IMR-90 (cell line): ENCODE measurements around the gene LDHAL6B. TPM values are rescaled to one million over a fixed set of nuclear protein-coding genes. Genes with fewer than 3 reads are reported as not detected.

ENCODE experiments used
- ATAC-seq: fragments of 200-7000 bp; cut with Tn5 transposase; 2 replicates; pipeline ENCODE4 v1.9.1; 2020; ENCODE audit warnings: low read depth, mild to moderate bottlenecking, moderate library complexity
- BruUV-seq: library from RNA; stranded (reverse); fragments of 400-500 nt; replicated peaks from 2 replicates; lab custom pipeline; 2021; lab: Mats Ljungman, UMichigan
- CTCF ChIA-PET: fragments of 300-600 bp; formaldehyde crosslinking; extraction: SDS; loops from one replicate; lab custom pipeline; 2021; ENCODE audit warnings: antibody characterized with exemption; lab: Yijun Ruan, JAX
- POLR2A ChIA-PET: fragments of 300-600 bp; sonication (Branson Sonifier 250); formaldehyde crosslinking; loops from one replicate; lab custom pipeline; 2022; ENCODE audit warnings: antibody characterized with exemption; ENCODE audit not compliant: unreplicated experiment; lab: Charles Lee
- DNase-seq: peaks from one replicate; pipeline ENCODE4 v3.0.0; 2013
- H2AFZ ChIP-seq: replicated peaks from 2 replicates; pipeline ENCODE3; 2013; ENCODE audit warnings: low read length, mild to moderate bottlenecking; ENCODE audit not compliant: poor library complexity
- H2AK5ac ChIP-seq: 2 replicates; pipeline ENCODE4 v1.6.1; 2013; ENCODE audit warnings: low read depth, low read length, inconsistent platforms
- H2AK9ac ChIP-seq: replicated peaks from 2 replicates; pipeline ENCODE3; 2013; ENCODE audit warnings: mild to moderate bottlenecking, low read depth, low read length, moderate library complexity; ENCODE audit not compliant: poor library complexity
- H2BK120ac ChIP-seq: 2 replicates; pipeline ENCODE4 v1.6.1; 2013; ENCODE audit warnings: low read depth, low read length, inconsistent platforms
- H2BK15ac ChIP-seq: 3 replicates; pipeline ENCODE4 v1.6.1; 2013; ENCODE audit warnings: low read depth, low read length, inconsistent platforms
- H2BK20ac ChIP-seq: 2 replicates; pipeline ENCODE4 v1.6.1; 2013; ENCODE audit warnings: low read depth, mild to moderate bottlenecking, inconsistent platforms, low read length, moderate library complexity
- H2BK5ac ChIP-seq: 2 replicates; pipeline ENCODE4 v1.6.1; 2013; ENCODE audit warnings: mild to moderate bottlenecking, low read depth, low read length, inconsistent platforms; ENCODE audit not compliant: poor library complexity, severe bottlenecking
- H3K14ac ChIP-seq: replicated peaks from 2 replicates; pipeline ENCODE4 v1.6.1; 2013; ENCODE audit warnings: low read depth, low read length, inconsistent platforms
- H3K18ac ChIP-seq: 2 replicates; pipeline ENCODE4 v1.6.1; 2013; ENCODE audit warnings: low read depth, low read length, control low read depth
- H3K23ac ChIP-seq: 2 replicates; pipeline ENCODE4 v1.6.1; 2013; ENCODE audit warnings: low read depth, low read length, inconsistent platforms
- H3K27ac ChIP-seq: 2 replicates; pipeline ENCODE4 v1.5.1; 2013; ENCODE audit warnings: mild to moderate bottlenecking, control low read depth, low read length; ENCODE audit not compliant: insufficient read depth
- H3K27me3 ChIP-seq: 2 replicates; pipeline ENCODE4 v1.6.1; 2013; ENCODE audit warnings: low read length; ENCODE audit not compliant: control insufficient read depth, insufficient read depth
- H3K36me3 ChIP-seq: 2 replicates; pipeline ENCODE4 v1.6.1; 2013; ENCODE audit warnings: low read length, mixed read lengths; ENCODE audit not compliant: control insufficient read depth, insufficient read depth
- H3K4ac ChIP-seq: 2 replicates; pipeline ENCODE4 v1.6.1; 2013; ENCODE audit warnings: low read depth, low read length, inconsistent platforms
- H3K4me1 ChIP-seq: 2 replicates; pipeline ENCODE4 v1.6.1; 2013; ENCODE audit warnings: low read length, mixed read lengths; ENCODE audit not compliant: control insufficient read depth, insufficient read depth
- H3K4me2 ChIP-seq: 2 replicates; pipeline ENCODE4 v1.6.1; 2013; ENCODE audit warnings: low read depth, mild to moderate bottlenecking, control low read depth, low read length, moderate library complexity
- H3K4me3 ChIP-seq: 2 replicates; pipeline ENCODE4 v1.5.1; 2013; ENCODE audit warnings: low read depth, mild to moderate bottlenecking, control low read depth, low read length, moderate library complexity; ENCODE audit not compliant: insufficient read depth
- H3K56ac ChIP-seq: 2 replicates; pipeline ENCODE4 v1.6.1; 2013; ENCODE audit warnings: low read length, inconsistent platforms; ENCODE audit not compliant: insufficient read depth; ENCODE audit errors: extremely low read depth
- H3K79me1 ChIP-seq, 2 experiments: 2 replicates each; pipeline ENCODE4 v1.6.1; 2013; ENCODE audit warnings: low read length in 2 of 2, inconsistent platforms in 1 of 2, low read depth in 1 of 2
- H3K9ac ChIP-seq: 2 replicates; pipeline ENCODE4 v1.6.1; 2013; ENCODE audit warnings: low read depth, low read length, control low read depth
- H3K9me1 ChIP-seq: 2 replicates; pipeline ENCODE4 v1.6.1; 2013; ENCODE audit warnings: low read length, inconsistent platforms; ENCODE audit not compliant: insufficient read depth
- H3K9me3 ChIP-seq: 2 replicates; pipeline ENCODE4 v1.6.1; 2013; ENCODE audit warnings: low read length; ENCODE audit not compliant: control insufficient read depth, insufficient read depth
- H4K20me1 ChIP-seq: 2 replicates; pipeline ENCODE4 v1.6.1; 2013; ENCODE audit warnings: low read length, inconsistent platforms; ENCODE audit not compliant: insufficient read depth
- H4K5ac ChIP-seq: 2 replicates; pipeline ENCODE4 v1.6.1; 2013; ENCODE audit warnings: mild to moderate bottlenecking, low read depth, low read length, control low read depth
- H4K8ac ChIP-seq, 2 experiments: 2 replicates each; pipeline ENCODE4 v1.6.1; 2013; ENCODE audit warnings: low read depth in 2 of 2, low read length in 2 of 2, control low read depth in 1 of 2, inconsistent platforms in 1 of 2
- H4K91ac ChIP-seq: 2 replicates; pipeline ENCODE4 v1.6.1; 2013; ENCODE audit warnings: low read depth, low read length, inconsistent platforms; ENCODE audit not compliant: insufficient read depth
- FOS ChIP-seq: fragments of 150-350 bp; IDR thresholded peaks from 2 replicates; pipeline ENCODE4 v1.6.1; 2016; ENCODE audit warnings: low read depth, low read length
- MAZ ChIP-seq: IDR thresholded peaks from 2 replicates; pipeline ENCODE4 v1.6.1; 2012; ENCODE audit warnings: low read depth, mild to moderate bottlenecking, low read length, improper control_type of control experiment, moderate library complexity, borderline replicate concordance
- SMC3 ChIP-seq: fragments of 150-350 bp; IDR thresholded peaks from 2 replicates; pipeline ENCODE4 v1.6.1; 2016; ENCODE audit warnings: low read depth, mild to moderate bottlenecking, antibody characterized with exemption, low read length, moderate library complexity
- WGBS, 2 experiments: methylation state at CpG; one replicate each; pipeline versions ENCODE4 v1.1.5 to v1.1.7; 2013; ENCODE audit warnings: missing lambda C conversion rate in 2 of 2; ENCODE audit not compliant: insufficient read length in 1 of 2; ENCODE audit errors: extremely low coverage in 2 of 2; 5-methylcytosine and 5-hydroxymethylcytosine counted together
- dilution Hi-C: fragments of 300-500 bp; cut with HindIII; formaldehyde crosslinking; loops from one replicate; pipeline ENCODE4 v1.14.3; 2018; ENCODE audit warnings: low sequenced_read_pairs; ENCODE audit not compliant: unreplicated experiment
- in situ Hi-C: fragments of 300-500 bp; cut with MboI; formaldehyde crosslinking; loops from 3 replicates; pipeline ENCODE4 v1.14.3; 2019; ENCODE audit warnings: low sequenced_read_pairs, inconsistent platforms, mixed read lengths
- intact Hi-C: fragments of 100-400 bp; cut with micrococcal nuclease; formaldehyde crosslinking; loops from 2 replicates; pipeline ENCODE4 v1.10.0; 2022
- polyA plus RNA-seq, 3 experiments: library from polyadenylated mRNA; depleted of rRNA; stranded (reverse); fragments of >200 nt; gene quantifications; 2 replicates each; pipeline ENCODE4 v1.2.3, GENCODE V29; 2012; ENCODE audit warnings: low replicate concordance in 1 of 3
- total RNA-seq: library from RNA; depleted of rRNA; stranded (reverse); fragments of >200 nt; gene quantifications from 2 replicates; pipeline ENCODE4 v1.2.3, GENCODE V29; 2012

LDHAL6B gene
- total and polyA plus RNA-seq, 2 of the 4 experiments (the other 2 are of a cell fraction) = not detected

- H3K18ac ChIP-seq = peak overlapping the region; percentile 49; the same call in 1 of the 2 replicates
- no peak overlapping the region for H3K14ac ChIP-seq
- peak overlapping the region in 1 of 2 experiments; percentile 39; a peak in 1 of 4 replicates for H4K8ac ChIP-seq
- H3K27me3 ChIP-seq = no peaks in the 10 kb centered on the region
- peaks cover 18% of the 10 kb centered on the region for H3K36me3 ChIP-seq
- peak overlapping the region; percentile 61 for H2BK5ac ChIP-seq
- H2AK5ac ChIP-seq = no peak overlapping the region; the same call in 1 of the 2 replicates
- peak overlapping the region; percentile 54 for H3K27ac ChIP-seq
- intact Hi-C loops = loop anchor here (5.0 kb wide), 1 partner anchor 136 kb away; no protein-coding TSS in a partner anchor
- POLR2A ChIA-PET = no interaction called here
- H2BK120ac ChIP-seq = peak overlapping the region; percentile 64; the same call in 1 of the 2 replicates
- peaks cover 7 to 31% of the 10 kb centered on the region in 2 experiments; a peak in 3 of 4 replicates for H3K79me1 ChIP-seq
- DNase-seq (peak; percentile 63), ATAC-seq (peak; percentile 67)
- no peak overlapping the region for H3K56ac ChIP-seq
- no TSS peak for BruUV-seq
- H3K9me1 ChIP-seq = peaks cover 16% of the 10 kb centered on the region
- CTCF ChIA-PET = no interaction called here
- dilution Hi-C loops = no loop called here
- peaks cover 27% of the 10 kb centered on the region for H3K4me1 ChIP-seq
- no peaks in the 10 kb centered on the region for H3K9me3 ChIP-seq
- 100% methylated on average over 1 of the region's 7 CpGs; no CpG with 5 or more reads in 1 of the 2 experiments for WGBS, 2 experiments
- no peak overlapping the region for H2AFZ ChIP-seq
- H2BK20ac ChIP-seq = no peak overlapping the region
- H3K4ac ChIP-seq = peak overlapping the region; percentile 29; the same call in 1 of the 2 replicates
- H3K4me2 ChIP-seq = no peak overlapping the region; the same call in 1 of the 2 replicates
- 0 out of 2 replicates have a peak overlapping the region, but pooled peaks have one; percentile 27 for H4K5ac ChIP-seq
- H2AK9ac ChIP-seq = no peak overlapping the region
- no peak overlapping the region for H4K91ac ChIP-seq
- in situ Hi-C loops = no loop called here
- H3K23ac ChIP-seq = no peak overlapping the region
- no peak overlapping the region for H3K4me3 ChIP-seq
- no peak for TF ChIP-seq SMC3
- no peak for TF ChIP-seq MAZ
- TF ChIP-seq FOS = 0 out of 2 replicates have a peak, but pooled peaks have one; percentile 3
- peak overlapping the region; percentile 79; the same call in 1 of the 3 replicates for H2BK15ac ChIP-seq
- no peaks in the 10 kb centered on the region for H4K20me1 ChIP-seq
- H3K9ac ChIP-seq = no peak overlapping the region
Observed at GRCh38 chr15:59168536-59168935, 38.1 kb upstream of the LDHAL6B start.
